Activated naive CD4-positive, alpha-beta T cell treated with anti-CD3 and anti-CD28 coated beads, Interleukin-2, amount 50 U/mL, for 72 hours (primary cell): ENCODE measurements around the gene MRC2. TPM values are rescaled to one million over a fixed set of nuclear protein-coding genes. Genes with fewer than 3 reads are reported as not detected.
"Not testable (repeated sequence)": the region's sequence is repeated elsewhere in the genome, so short reads cannot be mapped to it uniquely, and the experiment has no call there.

Experiments
- ATAC-seq, 2 donors: fragments of 150-1000 bp; cut with Tn5 transposase; 2 replicates each; pipeline ENCODE4 v1.10.0; 2021; ENCODE audit warnings: mild to moderate bottlenecking in 2 of 2, moderate library complexity in 2 of 2
- DNase-seq, 2 donors: peaks; one replicate each; pipeline ENCODE4 v3.0.0; 2021 to 2022; ENCODE audit warnings: low spot score in 2 of 2
- H3K27ac Mint-ChIP-seq, 2 donors: one replicate each; pipeline ENCODE4 v1.8.0; 2022; ENCODE audit warnings: mild to moderate bottlenecking in 2 of 2, mixed read lengths in 2 of 2
- H3K36me3 Mint-ChIP-seq, 2 donors: one replicate each; pipeline ENCODE4 v1.8.0; 2022; ENCODE audit warnings: mixed read lengths in 2 of 2
- H3K9me3 Mint-ChIP-seq, 2 donors: one replicate each; pipeline ENCODE4 v1.8.0; 2022; ENCODE audit warnings: mixed read lengths in 2 of 2
- total RNA-seq, 2 donors: library from RNA; stranded (reverse); gene quantifications; one replicate each; pipeline ENCODE4 v1.2.3, GENCODE V29; 2022

The MRC2 gene, protein sequence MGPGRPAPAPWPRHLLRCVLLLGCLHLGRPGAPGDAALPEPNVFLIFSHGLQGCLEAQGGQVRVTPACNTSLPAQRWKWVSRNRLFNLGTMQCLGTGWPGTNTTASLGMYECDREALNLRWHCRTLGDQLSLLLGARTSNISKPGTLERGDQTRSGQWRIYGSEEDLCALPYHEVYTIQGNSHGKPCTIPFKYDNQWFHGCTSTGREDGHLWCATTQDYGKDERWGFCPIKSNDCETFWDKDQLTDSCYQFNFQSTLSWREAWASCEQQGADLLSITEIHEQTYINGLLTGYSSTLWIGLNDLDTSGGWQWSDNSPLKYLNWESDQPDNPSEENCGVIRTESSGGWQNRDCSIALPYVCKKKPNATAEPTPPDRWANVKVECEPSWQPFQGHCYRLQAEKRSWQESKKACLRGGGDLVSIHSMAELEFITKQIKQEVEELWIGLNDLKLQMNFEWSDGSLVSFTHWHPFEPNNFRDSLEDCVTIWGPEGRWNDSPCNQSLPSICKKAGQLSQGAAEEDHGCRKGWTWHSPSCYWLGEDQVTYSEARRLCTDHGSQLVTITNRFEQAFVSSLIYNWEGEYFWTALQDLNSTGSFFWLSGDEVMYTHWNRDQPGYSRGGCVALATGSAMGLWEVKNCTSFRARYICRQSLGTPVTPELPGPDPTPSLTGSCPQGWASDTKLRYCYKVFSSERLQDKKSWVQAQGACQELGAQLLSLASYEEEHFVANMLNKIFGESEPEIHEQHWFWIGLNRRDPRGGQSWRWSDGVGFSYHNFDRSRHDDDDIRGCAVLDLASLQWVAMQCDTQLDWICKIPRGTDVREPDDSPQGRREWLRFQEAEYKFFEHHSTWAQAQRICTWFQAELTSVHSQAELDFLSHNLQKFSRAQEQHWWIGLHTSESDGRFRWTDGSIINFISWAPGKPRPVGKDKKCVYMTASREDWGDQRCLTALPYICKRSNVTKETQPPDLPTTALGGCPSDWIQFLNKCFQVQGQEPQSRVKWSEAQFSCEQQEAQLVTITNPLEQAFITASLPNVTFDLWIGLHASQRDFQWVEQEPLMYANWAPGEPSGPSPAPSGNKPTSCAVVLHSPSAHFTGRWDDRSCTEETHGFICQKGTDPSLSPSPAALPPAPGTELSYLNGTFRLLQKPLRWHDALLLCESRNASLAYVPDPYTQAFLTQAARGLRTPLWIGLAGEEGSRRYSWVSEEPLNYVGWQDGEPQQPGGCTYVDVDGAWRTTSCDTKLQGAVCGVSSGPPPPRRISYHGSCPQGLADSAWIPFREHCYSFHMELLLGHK (N-terminal part only)
- 10 to 100 TPM in 1 of 2 donors, 1 to 10 TPM in 1; 8.1 to 12.4 TPM for total RNA-seq

DNA sequence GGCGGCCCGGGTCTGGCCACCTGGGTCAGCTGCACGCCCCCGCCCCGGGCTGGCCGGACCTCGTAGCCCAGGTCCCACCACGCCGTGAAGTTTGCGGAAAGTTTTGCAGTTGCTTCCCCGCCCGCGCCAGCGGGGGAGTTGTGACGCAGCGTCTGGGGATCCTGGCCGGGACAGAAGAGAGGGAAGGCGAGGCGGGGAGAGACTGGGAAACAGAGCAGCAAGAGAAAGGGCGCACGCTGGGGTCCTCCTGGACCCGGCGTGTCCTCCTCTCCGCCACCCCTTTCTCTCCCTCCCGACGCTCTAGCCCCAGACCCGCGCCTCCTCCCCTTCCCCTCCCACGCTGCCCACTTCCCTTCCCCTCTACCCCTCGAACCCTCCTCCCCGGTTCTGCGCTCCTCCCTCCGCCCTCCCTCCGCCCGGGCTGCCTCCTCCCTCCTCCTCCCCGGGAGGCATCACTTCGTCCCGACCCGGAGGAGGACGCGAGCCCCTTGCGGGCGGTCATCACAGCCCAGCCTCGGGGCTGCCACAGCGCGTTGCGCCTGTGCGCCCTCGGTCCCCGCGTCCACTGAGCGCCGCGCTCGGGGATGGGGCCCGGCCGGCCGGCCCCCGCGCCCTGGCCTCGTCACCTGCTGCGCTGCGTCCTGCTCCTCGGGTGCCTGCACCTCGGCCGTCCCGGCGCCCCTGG lies at the start of gene MRC2:
Gene MRC2 (plus strand): TSS at position 452 of the 685 bp plus-strand sequence. CDS start 133 bp downstream, at position 585.
- ATAC-seq (peak; percentile 71 to 74), DNase-seq (peak in 1 of 2 donors; percentile 41)
- H3K9me3 Mint-ChIP-seq = no peaks in the 10 kb centered on the region

DNA sequence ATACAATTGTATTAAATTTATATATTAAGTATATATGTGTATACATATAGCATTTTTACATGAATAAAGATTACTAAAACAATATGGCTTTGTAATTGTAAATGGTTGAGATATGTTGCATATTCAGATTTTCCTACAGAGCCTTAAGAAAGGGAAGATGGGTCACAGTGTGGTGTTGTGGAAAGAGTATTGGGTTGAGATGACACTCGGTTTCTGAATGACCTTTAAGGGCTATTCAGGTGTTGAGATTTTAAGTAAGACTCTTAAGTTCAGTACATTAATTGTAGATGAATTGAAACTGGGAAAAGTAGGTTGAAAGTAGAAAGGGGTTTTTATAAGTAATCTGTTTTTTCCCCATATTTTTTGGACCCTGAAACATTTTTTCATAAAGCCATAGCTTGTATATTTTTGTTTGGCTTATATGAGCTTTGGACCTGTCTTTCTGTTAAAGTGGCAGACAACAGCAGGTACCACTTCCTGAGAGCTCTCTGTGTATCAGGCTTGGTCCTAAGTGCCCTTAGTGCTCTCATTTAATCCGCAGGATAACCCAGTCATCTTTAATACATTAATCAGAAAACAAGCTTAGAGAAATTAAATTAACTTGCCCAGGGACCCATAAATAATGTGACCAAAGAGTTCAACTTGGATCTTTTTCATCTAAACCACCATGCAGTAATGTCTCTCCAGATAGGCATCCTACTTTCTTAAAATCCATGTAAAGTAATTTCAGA lies 48.5 kb upstream of the MRC2 start:
- H3K9me3 Mint-ChIP-seq = no peaks in the 10 kb centered on the region
- peak overlapping the region in 1 of 2 donors; percentile 35 for H3K27ac Mint-ChIP-seq
- peak; percentile 26 to 61 for ATAC-seq

More for the DNA sequence above, at the start of gene MRC2:
- Mint-ChIP-seq H3K36me3 (peaks cover 5 to 13% of the 10 kb centered on the region in 2 donors), H3K27ac (peak within 1 kb of the TSS; percentile 31 to 72)

DNA sequence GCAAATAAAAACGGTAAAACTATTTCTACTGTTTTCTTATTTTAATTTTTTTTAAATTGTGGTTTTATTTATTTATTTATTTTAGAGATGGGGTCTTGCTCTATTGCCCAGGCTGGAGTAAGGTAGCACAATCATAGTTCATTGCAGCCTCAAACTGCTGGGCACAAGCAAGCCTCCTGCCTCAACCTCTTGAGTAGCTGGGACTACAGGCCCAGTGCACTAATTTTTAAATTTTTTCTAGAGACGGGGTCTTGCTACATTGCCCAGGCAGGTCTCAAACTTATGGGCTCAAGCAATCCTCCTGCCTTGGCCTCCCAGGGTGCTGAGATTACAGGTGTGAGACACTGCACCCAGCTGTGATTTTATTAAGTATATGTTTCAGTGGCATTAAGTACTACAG lies 46.5 kb upstream of the MRC2 start:
- ATAC-seq = no peak
- no peak overlapping the region for H3K27ac Mint-ChIP-seq

More for the DNA sequence above, 48.5 kb upstream of the MRC2 start:
- DNase-seq = no peak
- peaks cover 0 to 10% of the 10 kb centered on the region in 2 donors for H3K36me3 Mint-ChIP-seq

DNA sequence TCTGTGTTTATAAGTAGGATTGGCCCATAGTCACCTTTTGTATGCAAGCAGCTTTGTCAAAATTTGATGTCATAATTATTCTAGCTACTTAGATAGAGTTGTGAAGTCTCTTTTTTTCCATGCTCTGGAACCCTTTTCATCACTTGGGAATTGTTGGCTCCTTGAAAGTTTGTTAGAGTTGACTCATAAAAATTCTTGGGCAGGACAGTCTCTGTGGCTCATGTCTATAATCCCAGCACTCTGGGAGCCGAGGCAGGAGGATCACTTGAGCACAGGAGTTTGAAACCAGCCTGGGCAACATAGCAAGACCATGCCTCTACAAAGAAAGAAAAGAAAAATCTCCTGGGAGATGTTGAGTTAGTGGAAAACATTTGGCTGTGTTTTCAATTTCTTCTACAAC lies 45.7 kb upstream of the MRC2 start:
- ATAC-seq = no peak
- H3K36me3 Mint-ChIP-seq = peaks cover 0 to 6% of the 10 kb centered on the region in 2 donors
- DNase-seq = no peak
- H3K9me3 Mint-ChIP-seq = no peaks in the 10 kb centered on the region
- no peak overlapping the region for H3K27ac Mint-ChIP-seq

More for the DNA sequence above, 46.5 kb upstream of the MRC2 start:
- no peak for DNase-seq
- peaks cover 0 to 6% of the 10 kb centered on the region in 2 donors for H3K36me3 Mint-ChIP-seq
- H3K9me3 Mint-ChIP-seq = no peaks in the 10 kb centered on the region

DNA sequence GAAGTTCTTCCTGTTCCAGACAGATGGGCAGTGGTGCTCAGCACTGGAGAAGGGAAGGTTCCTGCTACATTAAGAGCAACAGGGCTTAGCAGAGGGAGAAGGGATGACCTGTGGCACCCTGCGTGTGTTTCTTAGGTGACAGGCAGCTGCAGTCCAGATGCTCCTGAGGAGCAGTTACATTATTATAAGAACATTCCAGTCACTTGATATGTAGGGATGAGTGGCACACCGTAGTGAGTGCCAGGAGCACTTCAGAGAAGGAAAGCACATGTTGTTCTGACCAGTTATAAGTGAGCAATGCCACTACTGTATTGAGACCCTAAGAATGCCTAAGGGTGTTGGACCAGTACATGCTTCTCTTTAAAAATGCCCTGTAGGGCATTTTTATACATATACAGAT lies 39.9 kb upstream of the MRC2 start:
- peaks cover 0 to 6% of the 10 kb centered on the region in 2 donors for H3K36me3 Mint-ChIP-seq
- ATAC-seq (no peak), DNase-seq (no peak)
- no peaks in the 10 kb centered on the region for H3K9me3 Mint-ChIP-seq
- no peak overlapping the region for H3K27ac Mint-ChIP-seq

DNA sequence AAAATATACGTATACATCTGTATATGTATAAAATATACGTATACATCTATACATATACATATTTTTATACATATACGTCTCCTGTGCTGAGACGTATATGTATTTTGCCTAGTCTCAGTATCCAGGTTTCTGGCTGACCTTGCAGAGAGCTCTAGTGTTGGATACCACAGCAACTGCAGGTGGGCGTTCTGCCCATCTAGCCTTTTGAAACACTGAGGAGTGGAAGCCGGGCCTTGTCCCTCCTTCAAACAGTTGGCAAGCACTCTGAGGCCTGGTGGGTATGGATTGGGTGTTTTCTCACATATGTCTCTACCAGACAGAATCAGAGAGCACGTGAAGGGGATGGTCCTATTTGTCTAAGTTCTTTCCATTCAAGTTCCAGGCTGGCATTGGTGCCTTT lies 39.4 kb upstream of the MRC2 start:
- Mint-ChIP-seq H3K9me3 (no peaks in the 10 kb centered on the region), H3K27ac (no peak overlapping the region)

DNA sequence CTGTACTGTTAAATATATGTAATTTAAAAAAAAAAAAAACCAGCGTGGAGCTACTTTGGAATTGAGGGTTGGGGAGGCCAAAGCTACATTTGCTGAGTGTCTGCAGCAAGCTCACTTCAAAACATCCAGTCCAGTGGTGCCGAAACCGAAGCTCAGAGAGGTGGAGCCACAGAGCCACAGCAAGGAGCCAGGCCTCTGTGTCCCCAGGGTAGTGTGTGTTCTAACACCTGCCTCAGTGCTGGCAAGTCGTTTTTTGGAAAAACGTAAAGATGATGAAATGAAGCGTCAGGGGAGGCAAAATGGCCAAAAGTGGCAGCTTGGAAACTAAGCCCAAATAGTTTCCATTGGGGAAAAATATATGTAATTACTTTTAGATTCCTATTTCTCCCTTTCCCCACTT lies 36.1 kb upstream of the MRC2 start:
- peaks cover 0 to 11% of the 10 kb centered on the region in 2 donors for H3K36me3 Mint-ChIP-seq
- ATAC-seq (no peak), DNase-seq (no peak)
- H3K27ac Mint-ChIP-seq = no peak overlapping the region
- no peaks in the 10 kb centered on the region for H3K9me3 Mint-ChIP-seq

More for the DNA sequence above, 39.4 kb upstream of the MRC2 start:
- DNase-seq = no peak
- ATAC-seq = no peak
- H3K36me3 Mint-ChIP-seq = peaks cover 0 to 6% of the 10 kb centered on the region in 2 donors

DNA sequence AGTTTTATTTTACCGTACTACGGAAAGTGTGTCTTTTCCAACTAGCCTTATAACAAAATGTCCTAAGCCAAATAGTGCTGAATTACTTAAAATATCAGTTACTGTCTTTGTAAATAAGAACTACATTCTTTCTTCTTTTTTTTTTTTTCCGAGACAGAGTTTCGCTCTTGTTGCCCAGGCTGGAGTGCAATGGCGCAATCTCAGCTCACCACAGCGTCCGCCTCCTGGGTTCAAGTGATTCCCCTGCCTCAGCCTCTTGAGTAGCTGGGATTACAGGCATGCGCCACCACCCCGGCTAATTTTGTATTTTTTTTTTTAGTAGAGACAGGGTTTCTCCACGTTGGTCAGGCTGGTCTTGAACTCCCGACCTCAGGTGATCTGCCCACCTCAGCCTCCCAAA lies 35.6 kb upstream of the MRC2 start:
- not testable (repeated sequence) for H3K27ac Mint-ChIP-seq, H3K9me3 Mint-ChIP-seq, DNase-seq, ATAC-seq
- H3K36me3 Mint-ChIP-seq = peaks cover 0 to 12% of the 10 kb centered on the region in 2 donors

DNA sequence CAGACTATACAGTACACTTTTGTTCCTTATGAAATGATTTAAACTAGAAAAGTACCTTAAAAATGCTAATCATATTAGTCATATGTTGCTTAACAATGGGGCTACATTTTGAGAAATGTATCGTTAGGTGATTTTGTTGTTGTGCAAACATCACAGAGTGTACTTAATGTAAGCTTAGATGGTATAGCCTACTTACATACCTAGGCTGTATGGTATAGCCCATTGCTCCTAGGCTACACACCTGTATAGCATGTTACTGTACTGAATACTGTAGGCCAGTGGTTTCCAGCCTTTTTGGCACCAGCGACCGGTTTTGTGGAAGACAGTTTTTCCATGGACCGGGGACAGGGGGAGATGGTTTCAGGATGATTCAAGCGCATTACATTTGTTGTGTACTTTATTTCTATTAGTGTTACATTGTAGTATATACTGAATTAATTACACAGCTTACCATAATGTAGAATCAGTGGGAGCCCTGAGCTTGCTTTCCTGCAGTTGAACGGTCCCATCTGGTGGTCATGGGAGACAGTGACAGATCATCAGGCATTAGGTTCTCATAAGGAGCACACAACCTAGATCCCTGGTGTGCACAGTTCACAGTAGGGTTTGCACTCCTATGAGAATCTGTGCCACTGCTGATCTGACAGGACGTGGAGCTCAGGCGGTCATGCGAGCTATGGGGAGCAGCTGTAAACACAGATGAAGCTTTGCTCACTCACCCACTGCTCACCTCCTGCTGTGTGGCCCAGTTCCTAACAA lies 35.0 kb upstream of the MRC2 start:
- no peaks in the 10 kb centered on the region for H3K9me3 Mint-ChIP-seq
- ATAC-seq = no peak
- H3K27ac Mint-ChIP-seq = no peak overlapping the region
- peaks cover 5 to 12% of the 10 kb centered on the region in 2 donors for H3K36me3 Mint-ChIP-seq
- DNase-seq = no peak

DNA sequence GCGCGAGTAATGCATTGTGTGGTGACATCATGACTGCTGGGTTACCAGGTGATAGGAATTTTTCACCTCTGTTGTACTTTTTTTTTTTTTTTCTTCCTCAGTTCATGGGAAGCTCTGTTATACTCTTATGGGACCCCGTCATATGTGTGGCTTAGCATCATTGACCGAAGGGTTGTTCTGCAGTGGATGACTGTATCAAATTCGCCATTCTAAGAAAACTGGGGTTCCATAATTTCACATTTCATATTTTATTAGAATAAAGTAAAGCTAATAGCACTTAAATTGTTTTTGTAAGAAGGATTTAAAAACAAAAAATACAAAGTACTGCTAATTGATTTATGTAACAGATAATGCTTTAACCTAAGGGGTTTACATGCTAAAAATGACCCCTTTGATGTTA lies 32.0 kb upstream of the MRC2 start:
- H3K9me3 Mint-ChIP-seq = no peaks in the 10 kb centered on the region
- no peak overlapping the region for H3K27ac Mint-ChIP-seq
- peaks cover 12 to 15% of the 10 kb centered on the region in 2 donors for H3K36me3 Mint-ChIP-seq
- DNase-seq = no peak
- no peak for ATAC-seq

DNA sequence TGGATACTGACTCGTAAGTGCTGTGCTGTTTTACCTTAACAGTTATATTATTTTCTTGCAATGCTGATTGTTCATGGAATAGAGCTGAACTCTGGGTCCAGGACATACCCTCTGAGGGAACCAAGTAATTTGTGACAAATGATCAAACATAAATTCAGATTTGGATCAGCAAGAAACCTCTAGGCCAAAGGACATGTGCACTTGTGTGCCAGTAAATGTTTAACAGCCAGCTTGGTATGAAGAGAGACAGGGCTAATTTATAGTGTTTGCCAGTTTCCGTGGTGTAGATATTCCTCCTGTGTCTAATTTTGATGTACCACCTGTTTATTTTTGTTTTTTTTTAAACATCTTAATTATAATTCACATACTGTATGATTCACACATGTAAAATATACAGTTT lies 30.8 kb upstream of the MRC2 start:
- Mint-ChIP-seq H3K9me3 (no peaks in the 10 kb centered on the region), H3K27ac (no peak overlapping the region), H3K36me3 (peaks cover 12 to 15% of the 10 kb centered on the region in 2 donors)
- no peak for ATAC-seq
- DNase-seq = no peak

DNA sequence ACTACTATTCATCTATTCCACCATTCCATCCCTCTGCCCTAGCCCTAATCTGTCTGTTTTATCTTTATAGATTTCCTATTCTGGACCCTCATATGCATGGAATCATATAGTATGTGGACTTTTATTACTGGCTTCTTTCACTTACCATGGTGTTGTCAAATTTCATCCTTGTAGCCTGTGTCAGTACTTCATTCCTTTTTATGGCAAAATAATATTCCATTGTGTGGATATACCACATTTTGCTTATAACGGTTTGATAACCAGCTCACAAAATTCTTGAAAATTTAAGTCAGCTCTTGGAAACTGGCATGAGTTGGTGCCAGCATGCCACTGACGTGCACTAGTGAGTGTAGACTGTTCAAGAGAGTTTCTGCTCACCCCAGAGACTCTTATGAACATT lies 30.3 kb upstream of the MRC2 start:
- H3K9me3 Mint-ChIP-seq = no peaks in the 10 kb centered on the region
- DNase-seq (no peak), ATAC-seq (no peak)
- peaks cover 12 to 15% of the 10 kb centered on the region in 2 donors for H3K36me3 Mint-ChIP-seq
- H3K27ac Mint-ChIP-seq = no peak overlapping the region

DNA sequence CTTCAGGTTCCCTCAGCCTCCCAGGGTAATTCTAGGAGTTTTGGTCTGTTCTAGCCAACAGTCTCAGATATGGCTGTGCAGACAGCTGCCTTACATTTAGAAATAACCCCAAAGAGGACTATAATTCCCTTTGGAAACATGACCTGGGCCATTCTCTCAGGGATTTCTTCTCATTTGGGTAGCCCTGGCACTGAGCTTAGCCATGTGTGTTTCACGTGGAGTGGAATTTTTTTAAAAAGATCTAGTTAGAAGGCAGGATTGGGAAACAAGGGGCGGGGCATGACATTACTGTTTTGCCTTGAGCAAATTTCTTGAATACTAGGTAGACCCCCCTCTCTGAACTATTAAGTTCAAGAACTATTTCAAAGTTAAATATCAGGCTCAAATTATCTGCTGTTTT lies 29.6 kb upstream of the MRC2 start:
- H3K27ac Mint-ChIP-seq = no peak overlapping the region
- no peak for ATAC-seq
- DNase-seq = no peak
- H3K9me3 Mint-ChIP-seq = no peaks in the 10 kb centered on the region
- H3K36me3 Mint-ChIP-seq = peaks cover 12 to 15% of the 10 kb centered on the region in 2 donors

DNA sequence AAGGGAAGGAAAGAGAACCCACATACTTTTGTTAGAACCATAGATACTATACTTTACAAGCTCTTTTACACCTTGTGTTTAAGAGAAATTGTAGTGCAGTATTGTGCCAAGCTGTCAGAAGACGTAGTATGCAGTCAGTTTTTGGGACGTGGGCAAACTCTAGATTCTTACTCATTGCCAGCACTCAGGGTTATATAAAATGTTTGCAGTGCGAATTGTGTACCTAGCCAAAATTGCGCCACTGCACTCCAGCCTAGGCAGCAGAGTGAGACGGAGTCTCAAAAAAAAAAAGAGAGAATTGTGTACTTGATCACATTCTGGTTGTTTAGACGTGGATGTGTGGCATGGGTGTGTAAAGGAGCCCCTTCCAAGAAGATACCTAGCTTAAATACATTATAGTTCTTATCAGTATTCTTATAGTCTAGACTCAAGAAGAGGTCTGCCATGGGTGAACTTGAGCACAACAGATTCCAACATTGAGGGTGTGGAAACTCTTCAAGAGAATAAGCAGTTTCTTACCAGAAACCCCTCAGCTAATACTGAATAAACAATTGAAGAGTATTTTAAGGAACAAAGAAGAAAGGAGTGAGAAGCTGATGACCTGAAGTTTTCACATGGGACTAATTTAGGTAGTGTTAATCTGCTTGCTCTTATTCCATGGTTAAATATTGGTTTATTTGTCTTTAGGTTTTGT lies 27.4 kb upstream of the MRC2 start:
- peaks cover 12 to 15% of the 10 kb centered on the region in 2 donors for H3K36me3 Mint-ChIP-seq
- DNase-seq (no peak), ATAC-seq (no peak)
- peak overlapping the region in 1 of 2 donors; percentile 19 for H3K27ac Mint-ChIP-seq
- no peaks in the 10 kb centered on the region for H3K9me3 Mint-ChIP-seq
